Mesendoderm (in vitro differentiated cells): ENCODE measurements around the gene FAHD2A.

Experiments
- DNase-seq: peaks from one replicate; pipeline ENCODE4 v3.0.0; 2013
- H2AK5ac ChIP-seq: 2 replicates; pipeline ENCODE4 v1.6.1; 2013; ENCODE audit warnings: low read length, inconsistent platforms
- H2BK120ac ChIP-seq: 2 replicates; pipeline ENCODE4 v1.6.1; 2013; ENCODE audit warnings: low read depth, mild to moderate bottlenecking, low read length, moderate library complexity, mixed read lengths
- H2BK15ac ChIP-seq: replicated peaks from 2 replicates; pipeline ENCODE4 v1.6.1; 2013; ENCODE audit warnings: low read depth, mild to moderate bottlenecking, moderate library complexity
- H2BK5ac ChIP-seq: 2 replicates; pipeline ENCODE4 v1.6.1; 2013; ENCODE audit warnings: low read length, inconsistent platforms
- H3K18ac ChIP-seq: 2 replicates; pipeline ENCODE4 v1.6.1; 2013; ENCODE audit warnings: mild to moderate bottlenecking, low read length, mixed read lengths
- H3K23ac ChIP-seq: one replicate; pipeline ENCODE4 v1.6.1; 2013; ENCODE audit warnings: low read length
- H3K27ac ChIP-seq: 2 replicates; pipeline ENCODE4 v1.5.1; 2013; ENCODE audit warnings: low read depth, mild to moderate bottlenecking, inconsistent platforms, low read length, moderate library complexity
- H3K27me3 ChIP-seq: 2 replicates; pipeline ENCODE4 v1.6.1; 2013; ENCODE audit warnings: low read length, control low read depth, mild to moderate bottlenecking, inconsistent platforms; ENCODE audit not compliant: insufficient read depth, poor library complexity
- H3K36me3 ChIP-seq: 2 replicates; pipeline ENCODE4 v1.6.1; 2013; ENCODE audit warnings: low read length, inconsistent platforms; ENCODE audit not compliant: control insufficient read depth, insufficient read depth
- H3K4ac ChIP-seq: one replicate; pipeline ENCODE4 v1.6.1; 2013; ENCODE audit warnings: low read depth, mild to moderate bottlenecking, low read length, moderate library complexity
- H3K4me1 ChIP-seq: 2 replicates; pipeline ENCODE4 v1.6.1; 2013; ENCODE audit warnings: low read depth, low read length, inconsistent platforms; ENCODE audit not compliant: control insufficient read depth
- H3K4me2 ChIP-seq: 2 replicates; pipeline ENCODE4 v1.6.1; 2013; ENCODE audit warnings: low read length
- H3K4me3 ChIP-seq: 2 replicates; pipeline ENCODE4 v1.5.1; 2013; ENCODE audit warnings: mild to moderate bottlenecking, low read length
- H3K56ac ChIP-seq: one replicate; pipeline ENCODE4 v1.6.1; 2013; ENCODE audit warnings: low read length
- H3K79me1 ChIP-seq: 2 replicates; pipeline ENCODE4 v1.6.1; 2013; ENCODE audit warnings: low read length, inconsistent platforms
- H3K79me2 ChIP-seq: 2 replicates; pipeline ENCODE4 v1.6.1; 2013; ENCODE audit warnings: mild to moderate bottlenecking, low read length; ENCODE audit not compliant: control insufficient read depth, insufficient read depth
- H3K9ac ChIP-seq: 2 replicates; pipeline ENCODE4 v1.6.1; 2013; ENCODE audit warnings: low read length, inconsistent platforms
- H4K5ac ChIP-seq: one replicate; pipeline ENCODE4 v1.6.1; 2013; ENCODE audit warnings: low read length
- H4K8ac ChIP-seq: one replicate; pipeline ENCODE4 v1.6.1; 2013; ENCODE audit warnings: low read depth, mild to moderate bottlenecking, control low read depth, low read length, moderate library complexity
- WGBS: extraction: QIAGEN DNeasy Blood & Tissue Kit; methylation state at CpG from one replicate; pipeline ENCODE4 v1.1.7; 2013; ENCODE audit warnings: low lambda C conversion rate, missing lambda C conversion rate; ENCODE audit not compliant: insufficient coverage; ENCODE audit errors: extremely low coverage; 5-methylcytosine and 5-hydroxymethylcytosine counted together

The FAHD2A gene

GRCh38 chr2:95389245-95390119 lies 13.0 kb upstream of the FAHD2A start:
- Histone ChIP-seq H2BK120ac (no peak overlapping the region), H3K56ac (peak overlapping the region; percentile 89), H2BK5ac (no peak overlapping the region), H4K8ac (no peak overlapping the region), H3K27me3 (no peaks in the 10 kb centered on the region), H3K79me2 (no peaks in the 10 kb centered on the region), H3K4me2 (no peak overlapping the region), H3K79me1 (no peaks in the 10 kb centered on the region), H3K4me3 (no peak overlapping the region), H3K18ac (no peak overlapping the region), H3K23ac (no peak overlapping the region), H3K9ac (peak overlapping the region; percentile 62), H3K4ac (no peak overlapping the region), H3K27ac (no peak overlapping the region), H3K4me1 (no peaks in the 10 kb centered on the region), H2BK15ac (no peak overlapping the region), H3K36me3 (no peaks in the 10 kb centered on the region), H2AK5ac (no peak overlapping the region), H4K5ac (no peak overlapping the region)
- no CpG with 5 or more reads among the region's 46 CpGs for WGBS
- peak; percentile 79 for DNase-seq

GRCh38 chr2:95390272-95390880 lies 12.1 kb upstream of the FAHD2A start:
- H3K4ac ChIP-seq = no peak overlapping the region
- no peak overlapping the region for H3K9ac ChIP-seq
- no peak overlapping the region for H3K56ac ChIP-seq
- H3K18ac ChIP-seq = no peak overlapping the region
- H3K4me3 ChIP-seq = no peak overlapping the region
- no peaks in the 10 kb centered on the region for H3K27me3 ChIP-seq
- H4K5ac ChIP-seq = no peak overlapping the region
- no peak overlapping the region for H2BK120ac ChIP-seq
- no peak overlapping the region for H3K27ac ChIP-seq
- H3K4me1 ChIP-seq = no peaks in the 10 kb centered on the region
- no peaks in the 10 kb centered on the region for H3K36me3 ChIP-seq
- H3K79me1 ChIP-seq = no peaks in the 10 kb centered on the region
- H2BK15ac ChIP-seq = no peak overlapping the region
- DNase-seq = no peak
- H2BK5ac ChIP-seq = no peak overlapping the region
- no peak overlapping the region for H2AK5ac ChIP-seq
- H3K4me2 ChIP-seq = no peak overlapping the region
- WGBS = no CpG with 5 or more reads among the region's 4 CpGs
- no peaks in the 10 kb centered on the region for H3K79me2 ChIP-seq
- H4K8ac ChIP-seq = no peak overlapping the region
- no peak overlapping the region for H3K23ac ChIP-seq

GRCh38 chr2:95390881-95391321 lies 11.6 kb upstream of the FAHD2A start:
- H3K56ac ChIP-seq = no peak overlapping the region
- H3K4me3 ChIP-seq = no peak overlapping the region
- WGBS = no CpG with 5 or more reads among the region's 11 CpGs
- H3K4me1 ChIP-seq = no peaks in the 10 kb centered on the region
- no peak for DNase-seq
- no peaks in the 10 kb centered on the region for H3K79me1 ChIP-seq
- H4K8ac ChIP-seq = no peak overlapping the region
- no peak overlapping the region for H2AK5ac ChIP-seq
- no peak overlapping the region for H3K4ac ChIP-seq
- no peak overlapping the region for H2BK15ac ChIP-seq
- H3K79me2 ChIP-seq = no peaks in the 10 kb centered on the region
- H3K18ac ChIP-seq = no peak overlapping the region
- no peaks in the 10 kb centered on the region for H3K27me3 ChIP-seq
- H3K36me3 ChIP-seq = no peaks in the 10 kb centered on the region
- H3K23ac ChIP-seq = no peak overlapping the region
- H2BK120ac ChIP-seq = no peak overlapping the region
- H3K4me2 ChIP-seq = no peak overlapping the region
- H2BK5ac ChIP-seq = no peak overlapping the region
- no peak overlapping the region for H3K27ac ChIP-seq
- no peak overlapping the region for H4K5ac ChIP-seq
- H3K9ac ChIP-seq = no peak overlapping the region

- Histone ChIP-seq H4K8ac (no peak overlapping the region), H2BK5ac (no peak overlapping the region), H3K79me1 (no peaks in the 10 kb centered on the region), H3K56ac (no peak overlapping the region), H4K5ac (no peak overlapping the region), H3K27me3 (no peaks in the 10 kb centered on the region), H3K27ac (no peak overlapping the region), H3K36me3 (no peaks in the 10 kb centered on the region), H3K79me2 (no peaks in the 10 kb centered on the region), H2BK15ac (no peak overlapping the region), H2BK120ac (no peak overlapping the region), H3K4me3 (no peak overlapping the region), H3K23ac (no peak overlapping the region), H3K4ac (no peak overlapping the region), H3K18ac (no peak overlapping the region), H3K9ac (no peak overlapping the region), H3K4me1 (no peaks in the 10 kb centered on the region), H3K4me2 (no peak overlapping the region), H2AK5ac (no peak overlapping the region)
- DNase-seq = no peak
- no CpG with 5 or more reads among the region's 8 CpGs for WGBS
These were observed 10.7 kb upstream of the FAHD2A start for GRCh38 chr2:95391641-95392310.

- Histone ChIP-seq H3K4me2 (no peak overlapping the region), H3K9ac (no peak overlapping the region), H3K4ac (no peak overlapping the region), H3K79me1 (no peaks in the 10 kb centered on the region), H2BK120ac (no peak overlapping the region), H3K4me1 (no peaks in the 10 kb centered on the region), H3K4me3 (no peak overlapping the region), H3K18ac (no peak overlapping the region), H4K8ac (no peak overlapping the region), H3K56ac (no peak overlapping the region), H3K27me3 (no peaks in the 10 kb centered on the region), H2BK5ac (no peak overlapping the region), H2BK15ac (no peak overlapping the region), H4K5ac (no peak overlapping the region), H2AK5ac (no peak overlapping the region), H3K36me3 (no peaks in the 10 kb centered on the region), H3K79me2 (no peaks in the 10 kb centered on the region), H3K27ac (no peak overlapping the region), H3K23ac (no peak overlapping the region)
- DNase-seq = no peak
- no CpG with 5 or more reads among the region's 6 CpGs for WGBS
These were observed 10.2 kb upstream of the FAHD2A start for GRCh38 chr2:95392320-95392719.
